ENCODE results near the gene PAQR8.

DNA sequence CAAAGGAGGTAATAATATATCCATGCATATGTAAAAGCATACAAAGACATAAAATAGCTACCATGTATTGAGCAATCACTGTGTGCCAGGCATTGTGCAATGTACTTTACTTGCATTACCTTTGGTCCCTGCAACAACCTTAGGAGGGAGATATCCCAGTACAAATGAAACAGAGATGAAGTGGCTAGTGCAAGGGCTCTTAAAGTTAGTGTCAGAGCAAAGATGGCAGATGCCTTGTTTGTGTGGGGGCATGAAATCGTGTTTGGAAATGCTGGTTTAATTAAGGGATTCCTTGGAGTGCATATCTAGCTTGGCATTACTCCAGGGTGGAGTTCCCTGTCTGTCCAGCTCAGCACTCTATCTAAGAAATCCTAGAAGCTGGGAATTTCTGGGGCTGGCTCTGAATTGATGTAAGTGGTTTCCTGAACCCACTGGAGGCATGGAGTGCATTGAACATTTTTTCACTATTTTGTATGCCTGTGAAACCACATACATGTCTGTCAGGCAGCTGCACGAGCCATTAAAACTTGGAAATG, 9.8 kb downstream of the PAQR8 start:
- TF ChIP-seq POLR2AphosphoS5 (IDR thresholded peaks at IDR 0.05): no peak
- TF ChIP-seq, protein P1, sequence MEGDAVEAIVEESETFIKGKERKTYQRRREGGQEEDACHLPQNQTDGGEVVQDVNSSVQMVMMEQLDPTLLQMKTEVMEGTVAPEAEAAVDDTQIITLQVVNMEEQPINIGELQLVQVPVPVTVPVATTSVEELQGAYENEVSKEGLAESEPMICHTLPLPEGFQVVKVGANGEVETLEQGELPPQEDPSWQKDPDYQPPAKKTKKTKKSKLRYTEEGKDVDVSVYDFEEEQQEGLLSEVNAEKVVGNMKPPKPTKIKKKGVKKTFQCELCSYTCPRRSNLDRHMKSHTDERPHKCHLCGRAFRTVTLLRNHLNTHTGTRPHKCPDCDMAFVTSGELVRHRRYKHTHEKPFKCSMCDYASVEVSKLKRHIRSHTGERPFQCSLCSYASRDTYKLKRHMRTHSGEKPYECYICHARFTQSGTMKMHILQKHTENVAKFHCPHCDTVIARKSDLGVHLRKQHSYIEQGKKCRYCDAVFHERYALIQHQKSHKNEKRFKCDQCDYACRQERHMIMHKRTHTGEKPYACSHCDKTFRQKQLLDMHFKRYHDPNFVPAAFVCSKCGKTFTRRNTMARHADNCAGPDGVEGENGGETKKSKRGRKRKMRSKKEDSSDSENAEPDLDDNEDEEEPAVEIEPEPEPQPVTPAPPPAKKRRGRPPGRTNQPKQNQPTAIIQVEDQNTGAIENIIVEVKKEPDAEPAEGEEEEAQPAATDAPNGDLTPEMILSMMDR (IDR thresholded peaks at IDR 0.05): no peak

Data from transverse colon (tissue), 4 donors.